ENCODE results near the gene ARHGAP32. TPM values are rescaled to one million over a fixed set of nuclear protein-coding genes. Genes with fewer than 3 reads are reported as not detected.

Gene ARHGAP32
- total RNA-seq, 2 experiments from 2014 or later = not detected

- ChIA-PET POLR2A (no interaction called here), CTCF (ENCODE audit: unreplicated experiment) (interaction anchor here (0.6 kb wide), 1 partner anchor 132 kb away, joined by 3 read pairs; no protein-coding TSS in a partner anchor)
- H2AFZ ChIP-seq (ENCODE audit: low read length) = no peak overlapping the region
- no peaks in the 10 kb centered on the region for H3K9me3 ChIP-seq (ENCODE audit: low read length)
- H3K79me2 ChIP-seq (ENCODE audit: insufficient read depth, low read depth, low read length) = no peaks in the 10 kb centered on the region
- H4K20me1 ChIP-seq (ENCODE audit: insufficient read depth, low read length) = no peaks in the 10 kb centered on the region
- DNase-seq (ENCODE audit: low spot score) = no peak
- TF ChIP-seq CTCF (conservative IDR thresholded peaks at IDR 0.05; ENCODE audit: low read length) = no peak
- TF ChIP-seq EZH2phosphoT487 (IDR thresholded peaks at IDR 0.05; ENCODE audit: borderline replicate concordance, low read depth, low read length) = no peak
- H3K4me3 ChIP-seq (ENCODE audit: low read depth, low read length, poor library complexity, severe bottlenecking) = no peak overlapping the region
- no peak overlapping the region for H3K27ac ChIP-seq (ENCODE audit: low read depth, low read length, poor library complexity, severe bottlenecking)
- no TSS peak for BruUV-seq (replicated peaks)
- H3K4me1 ChIP-seq (ENCODE audit: insufficient read depth, low read length, poor library complexity, severe bottlenecking) = no peaks in the 10 kb centered on the region
- H3K4me2 ChIP-seq (ENCODE audit: low read length) = no peak overlapping the region
- no peaks in the 10 kb centered on the region for H3K9me2 ChIP-seq (ENCODE audit: insufficient read depth, low read length)
- H3K36me3 ChIP-seq (ENCODE audit: insufficient read depth, low read length) = no peaks in the 10 kb centered on the region
- intact Hi-C loops (cut with micrococcal nuclease; ENCODE audit: unreplicated experiment) = no loop called here
These were observed 226.6 kb downstream of the ARHGAP32 start for GRCh38 chr11:128965485-128965884.

- Histone ChIP-seq H3K79me2 (ENCODE audit: insufficient read depth, low read depth, low read length) (no peaks in the 10 kb centered on the region), H3K9me3 (ENCODE audit: low read length) (no peaks in the 10 kb centered on the region), H3K4me1 (ENCODE audit: insufficient read depth, low read length, poor library complexity, severe bottlenecking) (no peaks in the 10 kb centered on the region), H3K27ac (ENCODE audit: low read depth, low read length, poor library complexity, severe bottlenecking) (no peak overlapping the region), H2AFZ (ENCODE audit: low read length) (no peak overlapping the region), H3K4me2 (ENCODE audit: low read length) (no peak overlapping the region), H3K4me3 (ENCODE audit: low read depth, low read length, poor library complexity, severe bottlenecking) (no peak overlapping the region), H4K20me1 (ENCODE audit: insufficient read depth, low read length) (no peaks in the 10 kb centered on the region), H3K9me2 (ENCODE audit: insufficient read depth, low read length) (no peaks in the 10 kb centered on the region), H3K36me3 (ENCODE audit: insufficient read depth, low read length) (no peaks in the 10 kb centered on the region)
- intact Hi-C loops (cut with micrococcal nuclease; ENCODE audit: unreplicated experiment) = no loop called here
- no peak for TF ChIP-seq CTCF (conservative IDR thresholded peaks at IDR 0.05; ENCODE audit: low read length)
- no peak for TF ChIP-seq EZH2phosphoT487 (IDR thresholded peaks at IDR 0.05; ENCODE audit: borderline replicate concordance, low read depth, low read length)
- ChIA-PET CTCF (ENCODE audit: unreplicated experiment) (no interaction called here), POLR2A (no interaction called here)
- DNase-seq (ENCODE audit: low spot score) = no peak
- no TSS peak for BruUV-seq (replicated peaks)
These were observed 227.6 kb downstream of the ARHGAP32 start for GRCh38 chr11:128964463-128964930.

- no peak overlapping the region for H3K27ac ChIP-seq (ENCODE audit: low read depth, low read length, poor library complexity, severe bottlenecking)
- H3K79me2 ChIP-seq (ENCODE audit: insufficient read depth, low read depth, low read length) = no peaks in the 10 kb centered on the region
- no peaks in the 10 kb centered on the region for H3K9me2 ChIP-seq (ENCODE audit: insufficient read depth, low read length)
- H3K4me1 ChIP-seq (ENCODE audit: insufficient read depth, low read length, poor library complexity, severe bottlenecking) = no peaks in the 10 kb centered on the region
- no TSS peak for BruUV-seq (replicated peaks)
- intact Hi-C loops (cut with micrococcal nuclease; ENCODE audit: unreplicated experiment) = no loop called here
- H3K9me3 ChIP-seq (ENCODE audit: low read length) = no peaks in the 10 kb centered on the region
- no peak overlapping the region for H2AFZ ChIP-seq (ENCODE audit: low read length)
- no peak overlapping the region for H3K4me3 ChIP-seq (ENCODE audit: low read depth, low read length, poor library complexity, severe bottlenecking)
- H3K36me3 ChIP-seq (ENCODE audit: insufficient read depth, low read length) = no peaks in the 10 kb centered on the region
- no peak for DNase-seq (ENCODE audit: low spot score)
- TF ChIP-seq CTCF (conservative IDR thresholded peaks at IDR 0.05; ENCODE audit: low read length) (no peak), EZH2phosphoT487 (IDR thresholded peaks at IDR 0.05; ENCODE audit: borderline replicate concordance, low read depth, low read length) (no peak)
- no peak overlapping the region for H3K4me2 ChIP-seq (ENCODE audit: low read length)
- ChIA-PET CTCF (ENCODE audit: unreplicated experiment) (no interaction called here), POLR2A (no interaction called here)
- H4K20me1 ChIP-seq (ENCODE audit: insufficient read depth, low read length) = no peaks in the 10 kb centered on the region
These were observed 228.3 kb downstream of the ARHGAP32 start for GRCh38 chr11:128963744-128964325.
